PC-9 (cell line): Measurements from ENCODE around the gene EGFR.
"Not testable (repeated sequence)": the region's sequence is repeated elsewhere in the genome, so short reads cannot be mapped to it uniquely, and the experiment has no call there.

ENCODE experiments used
- CTCF ChIP-seq: fragments of 200-600 bp; sonication (generic); conservative IDR thresholded peaks from 2 replicates; pipeline ENCODE4 v1.6.1; 2017; ENCODE audit warnings: mixed run types, antibody characterized with exemption, mild to moderate bottlenecking, moderate library complexity
- EZH2 ChIP-seq: fragments of 200-600 bp; sonication (generic); IDR thresholded peaks from 2 replicates; pipeline ENCODE4 v1.8.0; 2017; ENCODE audit warnings: antibody characterized with exemption, low read depth

GRCh38 chr7:55035410-55035809 is 16.6 kb downstream of the EGFR start:
- TF ChIP-seq EZH2, CTCF: not testable (repeated sequence)
